Endothelial cell of umbilical vein (primary cell): ENCODE results near the gene KCNH8. TPM values are rescaled to one million over a fixed set of nuclear protein-coding genes. Genes with fewer than 3 reads are reported as not detected.

Source experiments
- BruUV-seq: library from RNA; stranded (reverse); fragments of 400-500 nt; replicated peaks from 2 replicates; lab custom pipeline; 2021; lab: Mats Ljungman, UMichigan
- CTCF ChIA-PET: fragments of 300-600, 350-600 bp; sonication (Branson Sonifier 250); formaldehyde crosslinking; loops from one replicate; lab custom pipeline; 2021; ENCODE audit warnings: antibody characterized with exemption, inconsistent platforms; lab: Charles Lee
- POLR2A ChIA-PET: fragments of 300-600, 350-600 bp; sonication (Branson Sonifier 250); formaldehyde crosslinking; loops from one replicate; lab custom pipeline; 2021; ENCODE audit warnings: antibody characterized with exemption, inconsistent platforms; lab: Charles Lee
- DNase-seq: peaks from one replicate; pipeline ENCODE4 v3.0.0-alpha.2; 2011; ENCODE audit warnings: low read depth, low spot score
- FAIRE-seq: peaks from 2 replicates; lab custom pipeline; 2011; peaks lifted over from hg19 to GRCh38; lab: Jason Lieb, UNC
- H2AFZ ChIP-seq: 2 replicates; pipeline ENCODE4 v1.6.0; 2012; ENCODE audit warnings: low read depth, low read length, control low read depth, inconsistent platforms
- H3K27ac ChIP-seq: 2 replicates; pipeline ENCODE4 v1.5.1; 2011; ENCODE audit warnings: low read depth, mild to moderate bottlenecking, control low read depth, low read length, moderate library complexity; ENCODE audit not compliant: insufficient read depth
- H3K27me3 ChIP-seq, 2 experiments: 2 replicates each; pipeline versions ENCODE4 v1.6.0 to v1.6.1; 2011; ENCODE audit warnings: low read length in 2 of 2, mixed read lengths in 1 of 2; ENCODE audit not compliant: control insufficient read depth in 2 of 2, insufficient read depth in 2 of 2
- H3K36me3 ChIP-seq, 2 experiments: 2 replicates in 1 of 2; 3 replicates in 1 of 2; pipeline ENCODE4 v1.5.1; 2011; ENCODE audit warnings: low read length in 2 of 2, mild to moderate bottlenecking in 1 of 2, moderate library complexity in 1 of 2; ENCODE audit not compliant: control insufficient read depth in 2 of 2, insufficient read depth in 2 of 2; ENCODE audit errors: extremely low read depth in 1 of 2
- H3K4me1 ChIP-seq: 3 replicates; pipeline ENCODE4 v1.5.1; 2011; ENCODE audit warnings: mild to moderate bottlenecking, low read length; ENCODE audit not compliant: control insufficient read depth, insufficient read depth; ENCODE audit errors: extremely low read depth
- H3K4me2 ChIP-seq: 2 replicates; pipeline ENCODE4 v1.6.1; 2011; ENCODE audit warnings: low read length, control low read depth, mixed read lengths; ENCODE audit not compliant: insufficient read depth
- H3K4me3 ChIP-seq, 3 experiments: fragments of 200-600 bp in 1 of 3; sonication (generic), shearing (Covaris generic) in 1 of 3; replicated peaks in 1 of 3; 2 replicates each; pipeline ENCODE4 v1.5.1; 2011 to 2016; ENCODE audit warnings: control low read depth in 3 of 3, low read length in 3 of 3, mild to moderate bottlenecking in 2 of 3, inconsistent platforms in 1 of 3, low read depth in 1 of 3, moderate library complexity in 1 of 3; ENCODE audit not compliant: insufficient read depth in 1 of 3
- H3K79me2 ChIP-seq: 2 replicates; pipeline ENCODE4 v1.6.0; 2012; ENCODE audit warnings: low read length, inconsistent platforms; ENCODE audit not compliant: control insufficient read depth, insufficient read depth
- H3K9ac ChIP-seq: replicated peaks from 2 replicates; pipeline ENCODE3; 2011; ENCODE audit warnings: low read length, control low read depth; ENCODE audit not compliant: insufficient read depth; ENCODE audit errors: extremely low read depth
- H3K9me1 ChIP-seq: replicated peaks from 3 replicates; pipeline ENCODE4 v1.6.0; 2011; ENCODE audit warnings: mild to moderate bottlenecking, low read length; ENCODE audit not compliant: control insufficient read depth, insufficient read depth; ENCODE audit errors: extremely low read depth
- H3K9me3 ChIP-seq: replicated peaks from 2 replicates; pipeline ENCODE4 v1.5.1; 2012; ENCODE audit warnings: low read length, inconsistent platforms; ENCODE audit not compliant: control insufficient read depth, insufficient read depth
- H4K20me1 ChIP-seq: replicated peaks from 2 replicates; pipeline ENCODE3; 2011; ENCODE audit warnings: mild to moderate bottlenecking, low read length; ENCODE audit not compliant: control insufficient read depth, insufficient read depth; ENCODE audit errors: extremely low read depth
- CTCF ChIP-seq, 2 donors: IDR thresholded peaks; 1 replicate in 1 of 2; 2 replicates in 1 of 2; pipeline ENCODE4 v1.5.1; 2011; ENCODE audit warnings: low read length in 2 of 2, mild to moderate bottlenecking in 2 of 2, moderate library complexity in 2 of 2, control low read depth in 1 of 2, inconsistent platforms in 1 of 2, low read depth in 1 of 2; ENCODE audit not compliant: insufficient read depth in 1 of 2; ENCODE audit errors: extremely low read depth in 1 of 2
- EZH2 ChIP-seq: IDR thresholded peaks from 2 replicates; pipeline ENCODE4 v1.6.1; 2012; ENCODE audit warnings: borderline replicate concordance, low read depth, mild to moderate bottlenecking, moderate library complexity, low read length, inconsistent platforms; ENCODE audit not compliant: severe bottlenecking
- FOS ChIP-seq: IDR thresholded peaks from 2 replicates; pipeline ENCODE4 v1.6.1; 2011; ENCODE audit warnings: mild to moderate bottlenecking, low read length, moderate library complexity, borderline replicate concordance; ENCODE audit not compliant: insufficient read depth
- GATA2 ChIP-seq: IDR thresholded peaks from 2 replicates; pipeline ENCODE4 v1.7.0; 2011; ENCODE audit warnings: low read depth, mild to moderate bottlenecking, moderate library complexity, mixed read lengths, low read length; ENCODE audit not compliant: insufficient read length, insufficient read depth
- JUN ChIP-seq: IDR thresholded peaks from 2 replicates; pipeline ENCODE4 v1.6.1; 2011; ENCODE audit warnings: borderline replicate concordance, low read depth; ENCODE audit not compliant: insufficient read length, insufficient read depth
- MAX ChIP-seq: IDR thresholded peaks from 2 replicates; pipeline ENCODE4 v1.6.1; 2011; ENCODE audit not compliant: insufficient read depth, insufficient read length
- MYC ChIP-seq: IDR thresholded peaks from one replicate; pipeline ENCODE4 v1.6.1; 2011; ENCODE audit warnings: mild to moderate bottlenecking, low read depth, low read length
- POLR2A ChIP-seq: IDR thresholded peaks from 2 replicates; pipeline ENCODE4 v1.6.1; 2012; ENCODE audit warnings: low read depth, mild to moderate bottlenecking, control low read depth, low read length
- POLR2AphosphoS5 ChIP-seq: IDR thresholded peaks from 2 replicates; pipeline ENCODE4 v1.6.1; 2012; ENCODE audit warnings: low read depth, mild to moderate bottlenecking, control low read depth, low read length, moderate library complexity; ENCODE audit not compliant: insufficient read depth
- dilution Hi-C: fragments of 300-500 bp; cut with MboI; formaldehyde crosslinking; loops from one replicate; pipeline ENCODE4 v1.15.0; 2019; ENCODE audit warnings: low sequenced_read_pairs; ENCODE audit not compliant: extremely low pct_ligation_motif_present
- intact Hi-C: fragments of 100-400 bp; cut with micrococcal nuclease; formaldehyde crosslinking; loops from one replicate; pipeline ENCODE4 v1.10.0; 2022
- polyA plus RNA-seq, 4 experiments: library from polyadenylated mRNA; depleted of rRNA in 3 of 4; stranded (reverse) in 3 of 4; unstranded in 1 of 4; fragments of >200 nt; gene quantifications; 2 replicates each; pipeline versions ENCODE4 v1.2.1 to v1.2.3, GENCODE V29; 2011 to 2012; ENCODE audit warnings: missing spikeins in 1 of 4
- total RNA-seq: library from RNA; stranded (reverse); gene quantifications from 2 replicates; pipeline ENCODE4 v1.2.3, GENCODE V29; 2021

Gene KCNH8
- total and polyA plus RNA-seq, 2 donors (not counting 3 experiments of a cell fraction or from before 2014, with no cell fraction given): not detected

DNA sequence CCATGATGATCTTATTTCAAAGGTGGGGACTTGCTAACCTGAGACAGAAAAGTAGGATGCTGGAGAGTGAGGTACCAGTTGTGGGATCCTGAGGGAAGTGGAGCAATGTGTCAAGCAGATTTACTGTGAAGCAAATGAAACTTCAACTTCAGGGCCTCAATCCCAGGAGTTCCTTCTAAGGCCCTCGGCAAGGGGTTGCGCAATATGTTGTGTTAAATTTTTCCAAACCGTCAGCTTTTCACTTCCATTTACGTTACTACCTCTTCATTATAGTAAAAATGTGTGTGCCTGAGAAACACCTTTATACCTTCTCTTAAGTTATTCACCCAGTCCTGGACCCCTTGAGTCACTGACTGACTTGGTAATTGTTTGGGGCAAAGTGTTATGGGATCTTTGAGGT lies 42.5 kb upstream of the KCNH8 start:
- no TSS peak for BruUV-seq
- Histone ChIP-seq H3K9me3 (no peaks in the 10 kb centered on the region), H3K9me1 (no peaks in the 10 kb centered on the region), H3K27me3 (no peaks in the 10 kb centered on the region), H3K36me3 (no peaks in the 10 kb centered on the region), H3K4me1 (no peaks in the 10 kb centered on the region), H3K4me2 (no peak overlapping the region), H3K4me3 (no peak overlapping the region), H4K20me1 (no peaks in the 10 kb centered on the region), H2AFZ (no peak overlapping the region), H3K9ac (no peak overlapping the region), H3K27ac (no peak overlapping the region), H3K79me2 (no peaks in the 10 kb centered on the region)
- ChIA-PET CTCF (no interaction called here), POLR2A (no interaction called here)
- FAIRE-seq (no peak), DNase-seq (no peak)
- no peak for TF ChIP-seq EZH2
- TF ChIP-seq JUN: no peak
- dilution Hi-C loops: no loop called here
- intact Hi-C loops: no loop called here

GRCh38 chr3:19106307-19106706 lies 42.0 kb upstream of the KCNH8 start:
- no peak overlapping the region for H3K4me3 ChIP-seq
- BruUV-seq: no TSS peak
- no peaks in the 10 kb centered on the region for H3K9me3 ChIP-seq
- H3K9ac ChIP-seq: no peak overlapping the region
- ChIA-PET POLR2A (no interaction called here), CTCF (no interaction called here)
- no peak overlapping the region for H3K27ac ChIP-seq
- H3K4me1 ChIP-seq: no peaks in the 10 kb centered on the region
- H3K79me2 ChIP-seq: no peaks in the 10 kb centered on the region
- FAIRE-seq: no peak
- TF ChIP-seq JUN: no peak
- TF ChIP-seq POLR2AphosphoS5: no peak
- no peak for TF ChIP-seq MAX
- TF ChIP-seq CTCF (IDR thresholded peaks at IDR 0.05; ENCODE audit: extremely low read depth in 1 of 2, insufficient read depth in 1 of 2, low read depth in 1 of 2, low read length in 2 of 2): no peak
- TF ChIP-seq FOS: no peak
- no peak for TF ChIP-seq EZH2
- no peak for TF ChIP-seq MYC
- no peak for TF ChIP-seq GATA2
- TF ChIP-seq POLR2A: no peak
- H3K4me2 ChIP-seq: no peak overlapping the region
- no peak for DNase-seq
- H2AFZ ChIP-seq: no peak overlapping the region
- no peaks in the 10 kb centered on the region for H3K27me3 ChIP-seq
- H3K36me3 ChIP-seq: no peaks in the 10 kb centered on the region
- no peaks in the 10 kb centered on the region for H3K9me1 ChIP-seq
- dilution Hi-C loops (no loop called here), intact Hi-C loops (no loop called here)
- no peaks in the 10 kb centered on the region for H4K20me1 ChIP-seq
